Endodermal cell (in vitro differentiated cells): ENCODE data around the gene PROM1. TPM values are rescaled to one million over a fixed set of nuclear protein-coding genes. Genes with fewer than 3 reads are reported as not detected.
A peak's percentile ranks its signal among the peaks of the same experiment; 100 is the strongest.

Source experiments
- DNase-seq: peaks from one replicate; pipeline ENCODE4 v3.0.0-alpha.2; 2017
- H3K27ac ChIP-seq: 2 replicates; pipeline ENCODE4 v1.5.1; 2013; ENCODE audit warnings: mild to moderate bottlenecking, low read depth, low read length, moderate library complexity
- H3K27me3 ChIP-seq: 2 replicates; pipeline ENCODE4 v1.6.1; 2013; ENCODE audit warnings: mild to moderate bottlenecking, low read length, moderate library complexity; ENCODE audit not compliant: insufficient read depth, control insufficient read depth, poor library complexity, severe bottlenecking
- H3K36me3 ChIP-seq: 2 replicates; pipeline ENCODE4 v1.7.0; 2013; ENCODE audit warnings: mild to moderate bottlenecking, low read length, moderate library complexity; ENCODE audit not compliant: control insufficient read depth, insufficient read depth
- H3K4me1 ChIP-seq: one replicate; pipeline ENCODE4 v1.7.0; 2013; ENCODE audit warnings: low read length; ENCODE audit not compliant: control insufficient read depth, insufficient read depth
- H3K4me3 ChIP-seq: 2 replicates; pipeline ENCODE4 v1.5.1; 2013; ENCODE audit warnings: mild to moderate bottlenecking, low read length, moderate library complexity
- H3K9ac ChIP-seq: 2 replicates; pipeline ENCODE4 v1.6.1; 2013; ENCODE audit warnings: mild to moderate bottlenecking, low read length, moderate library complexity; ENCODE audit not compliant: poor library complexity, severe bottlenecking; ENCODE audit errors: extremely low read depth
- H3K9me3 ChIP-seq: 2 replicates; pipeline ENCODE4 v1.6.1; 2013; ENCODE audit warnings: mild to moderate bottlenecking, low read length, moderate library complexity; ENCODE audit not compliant: control insufficient read depth
- H3K27ac Mint-ChIP-seq: 2 replicates; pipeline ENCODE4 v1.8.0; 2020; ENCODE audit warnings: mixed read lengths
- H3K27me3 Mint-ChIP-seq: 2 replicates; pipeline ENCODE4 v1.8.0; 2021; ENCODE audit warnings: mild to moderate bottlenecking, mixed read lengths; ENCODE audit not compliant: insufficient read depth
- H3K36me3 Mint-ChIP-seq: 2 replicates; pipeline ENCODE4 v1.8.0; 2020; ENCODE audit warnings: low read depth, mixed read lengths
- H3K4me1 Mint-ChIP-seq: 2 replicates; pipeline ENCODE4 v1.8.0; 2020; ENCODE audit warnings: mixed read lengths
- H3K4me3 Mint-ChIP-seq: 2 replicates; pipeline ENCODE4 v1.8.0; 2020; ENCODE audit warnings: mild to moderate bottlenecking, moderate library complexity, mixed read lengths
- H3K9me3 Mint-ChIP-seq: 2 replicates; pipeline ENCODE4 v1.8.0; 2020; ENCODE audit warnings: mild to moderate bottlenecking, mixed read lengths
- CTCF ChIP-seq: fragments of 200-600 bp; sonication (generic); conservative IDR thresholded peaks from 2 replicates; pipeline ENCODE4 v1.5.0; 2021; ENCODE audit warnings: antibody characterized with exemption, mild to moderate bottlenecking
- WGBS, 2 experiments: methylation state at CpG; one replicate each; pipeline versions ENCODE4 v1.1.5 to v1.1.7; 2013; ENCODE audit warnings: missing lambda C conversion rate in 2 of 2, mixed read lengths in 1 of 2; ENCODE audit not compliant: insufficient coverage in 1 of 2, insufficient read length in 1 of 2; 5-methylcytosine and 5-hydroxymethylcytosine counted together
- total RNA-seq, 2 donors: library from RNA; stranded (reverse); fragmentation: NEBNext Ultra II Directional in 1 of 2; extraction: Animal tissue kit (Norgen Biotek cat#: 25700) in 1 of 2; gene quantifications; 2 replicates in 1 of 2; 3 replicates in 1 of 2; pipeline ENCODE4 v1.2.1, GENCODE V29; 2021

The PROM1 gene
- total RNA-seq, 2 donors from 2014 or later = 38.6 to 51.6 TPM

- no peak for DNase-seq
- Mint-ChIP-seq H3K4me1 (peaks cover 8% of the 10 kb centered on the region), H3K27me3 (no peaks in the 10 kb centered on the region), H3K9me3 (no peaks in the 10 kb centered on the region), H3K27ac (no peak overlapping the region), H3K36me3 (no peaks in the 10 kb centered on the region), H3K4me3 (no peak overlapping the region)
- no peaks in the 10 kb centered on the region for H3K4me1 ChIP-seq
- no peak overlapping the region for H3K9ac ChIP-seq
- H3K36me3 ChIP-seq = no peaks in the 10 kb centered on the region
- H3K4me3 ChIP-seq = no peak overlapping the region
- WGBS, 2 experiments = 82% methylated on average over 1 of the region's 1 CpG; no CpG with 5 or more reads in 1 of the 2 experiments
- no peak overlapping the region for H3K27ac ChIP-seq
- no peaks in the 10 kb centered on the region for H3K27me3 ChIP-seq
- no peak for TF ChIP-seq CTCF
- H3K9me3 ChIP-seq = no peaks in the 10 kb centered on the region
Measured at GRCh38 chr4:15942283-15942682, 141.5 kb downstream of the PROM1 start.

GRCh38 chr4:15938640-15939039, 145.2 kb downstream of the PROM1 start, which contains the start of gene FGFBP1:
Gene FGFBP1 (minus strand): TSS chr4:15938740. CDS start chr4:15936632, 2,108 bp downstream.
- no peak for TF ChIP-seq CTCF
- no peak within 1 kb of the TSS for H3K4me3 Mint-ChIP-seq
- H3K4me1 ChIP-seq = no peaks in the 10 kb centered on the region
- H3K4me3 ChIP-seq = no peak within 1 kb of the TSS
- DNase-seq = no peak
- H3K4me1 Mint-ChIP-seq = peaks cover 6% of the 10 kb centered on the region
- no peaks in the 10 kb centered on the region for H3K36me3 Mint-ChIP-seq
- H3K36me3 ChIP-seq = no peaks in the 10 kb centered on the region
- no peak within 1 kb of the TSS for H3K27ac ChIP-seq
- no peak within 1 kb of the TSS for H3K9ac ChIP-seq
- no peak within 1 kb of the TSS for H3K27ac Mint-ChIP-seq
- 83% methylated on average over 4 of the region's 4 CpGs; no CpG with 5 or more reads in 1 of the 2 experiments for WGBS, 2 experiments
- no peaks in the 10 kb centered on the region for H3K27me3 ChIP-seq
- no peaks in the 10 kb centered on the region for H3K27me3 Mint-ChIP-seq
- no peaks in the 10 kb centered on the region for H3K9me3 ChIP-seq
- H3K9me3 Mint-ChIP-seq = no peaks in the 10 kb centered on the region

- H3K27me3 Mint-ChIP-seq = no peaks in the 10 kb centered on the region
- no peaks in the 10 kb centered on the region for H3K9me3 Mint-ChIP-seq
- H3K4me1 ChIP-seq = no peaks in the 10 kb centered on the region
- H3K4me1 Mint-ChIP-seq = peaks cover 6% of the 10 kb centered on the region
- peak; percentile 84 for DNase-seq
- no peak overlapping the region for H3K4me3 Mint-ChIP-seq
- no peak overlapping the region for H3K9ac ChIP-seq
- H3K9me3 ChIP-seq = no peaks in the 10 kb centered on the region
- 44 to 65% methylated on average over 3 to 7 of the region's 8 CpGs for WGBS, 2 experiments
- TF ChIP-seq CTCF = no peak
- H3K36me3 ChIP-seq = no peaks in the 10 kb centered on the region
- H3K27me3 ChIP-seq = no peaks in the 10 kb centered on the region
- no peak overlapping the region for H3K4me3 ChIP-seq
- no peak overlapping the region for H3K27ac Mint-ChIP-seq
- no peaks in the 10 kb centered on the region for H3K36me3 Mint-ChIP-seq
- no peak overlapping the region for H3K27ac ChIP-seq
Measured at GRCh38 chr4:15938182-15938581, 145.6 kb downstream of the PROM1 start.
